H9 (cell line): ENCODE measurements around the gene PCDH17. TPM values are rescaled to one million over a fixed set of nuclear protein-coding genes. Genes with fewer than 3 reads are reported as not detected.

ENCODE experiments used
- DNase-seq: peaks from one replicate; pipeline ENCODE4 v3.0.0-alpha.2; 2017
- H2AFZ ChIP-seq: one replicate; pipeline ENCODE4 v1.6.1; 2013; ENCODE audit warnings: mild to moderate bottlenecking, low read length, control low read depth, moderate library complexity
- H2AK5ac ChIP-seq: 2 replicates; pipeline ENCODE4 v1.6.1; 2013; ENCODE audit warnings: low read length, control low read depth, mixed read lengths; ENCODE audit not compliant: insufficient read length
- H2BK120ac ChIP-seq: one replicate; pipeline ENCODE4 v1.6.1; 2013; ENCODE audit warnings: low read depth, mild to moderate bottlenecking, low read length, control low read depth, inconsistent platforms; ENCODE audit not compliant: poor library complexity, severe bottlenecking
- H2BK12ac ChIP-seq: 2 replicates; pipeline ENCODE4 v1.6.1; 2013; ENCODE audit warnings: low read length, control low read depth, mixed read lengths, low read depth; ENCODE audit not compliant: insufficient read length
- H2BK15ac ChIP-seq: 2 replicates; pipeline ENCODE4 v1.6.1; 2013; ENCODE audit warnings: low read depth, low read length, control low read depth
- H2BK20ac ChIP-seq: one replicate; pipeline ENCODE4 v1.6.1; 2013; ENCODE audit warnings: low read depth, mild to moderate bottlenecking, low read length, control low read depth, inconsistent platforms; ENCODE audit not compliant: poor library complexity, severe bottlenecking
- H2BK5ac ChIP-seq: 2 replicates; pipeline ENCODE4 v1.6.1; 2013; ENCODE audit warnings: low read length, control low read depth, mixed read lengths; ENCODE audit not compliant: insufficient read length
- H3K14ac ChIP-seq: 2 replicates; pipeline ENCODE4 v1.6.1; 2013; ENCODE audit warnings: low read length, control low read depth; ENCODE audit not compliant: insufficient read depth
- H3K18ac ChIP-seq: 2 replicates; pipeline ENCODE4 v1.6.1; 2013; ENCODE audit warnings: low read depth, mild to moderate bottlenecking, mixed read lengths, low read length, control low read depth; ENCODE audit not compliant: insufficient read length
- H3K23ac ChIP-seq: 2 replicates; pipeline ENCODE4 v1.6.1; 2013; ENCODE audit warnings: low read length, control low read depth, mixed read lengths, low read depth; ENCODE audit not compliant: insufficient read length
- H3K23me2 ChIP-seq: 2 replicates; pipeline ENCODE4 v1.6.1; 2013; ENCODE audit warnings: low read depth, mild to moderate bottlenecking, mixed read lengths, low read length, control low read depth; ENCODE audit not compliant: insufficient read length, poor library complexity, severe bottlenecking
- H3K27ac ChIP-seq: 2 replicates; pipeline ENCODE4 v1.5.1; 2013; ENCODE audit warnings: low read length, control low read depth, mixed read lengths, low read depth; ENCODE audit not compliant: insufficient read length
- H3K27me3 ChIP-seq: 2 replicates; pipeline ENCODE4 v1.6.1; 2013; ENCODE audit warnings: low read length, control low read depth, inconsistent platforms; ENCODE audit not compliant: insufficient read depth
- H3K4ac ChIP-seq: 2 replicates; pipeline ENCODE4 v1.6.1; 2013; ENCODE audit warnings: low read depth, mild to moderate bottlenecking, control low read depth, inconsistent platforms, low read length, moderate library complexity
- H3K4me1 ChIP-seq: 2 replicates; pipeline ENCODE4 v1.6.1; 2013; ENCODE audit warnings: low read length, control low read depth, inconsistent platforms; ENCODE audit not compliant: insufficient read depth
- H3K4me2 ChIP-seq: 2 replicates; pipeline ENCODE4 v1.6.1; 2013; ENCODE audit warnings: low read length, control low read depth, mixed read lengths; ENCODE audit not compliant: insufficient read length, insufficient read depth
- H3K56ac ChIP-seq: 2 replicates; pipeline ENCODE4 v1.6.1; 2013; ENCODE audit warnings: low read depth, mild to moderate bottlenecking, mixed read lengths, low read length, control low read depth; ENCODE audit not compliant: insufficient read length
- H3K79me1 ChIP-seq: 2 replicates; pipeline ENCODE4 v1.6.1; 2013; ENCODE audit warnings: low read depth, mild to moderate bottlenecking, moderate library complexity, low read length, control low read depth, inconsistent platforms; ENCODE audit not compliant: insufficient read depth, poor library complexity, severe bottlenecking
- H3K79me2 ChIP-seq: 2 replicates; pipeline ENCODE4 v1.6.1; 2013; ENCODE audit warnings: low read length, control low read depth, inconsistent platforms; ENCODE audit not compliant: insufficient read depth
- H3K9ac ChIP-seq: 2 replicates; pipeline ENCODE4 v1.6.1; 2013; ENCODE audit warnings: low read length, control low read depth, mixed read lengths; ENCODE audit not compliant: insufficient read length; ENCODE audit errors: extremely low read depth
- H3K9me3 ChIP-seq: one replicate; pipeline ENCODE4 v1.6.1; 2013; ENCODE audit warnings: low read depth, low read length, inconsistent platforms; ENCODE audit not compliant: control insufficient read depth
- H3T11ph ChIP-seq: one replicate; pipeline ENCODE4 v1.6.1; 2013; ENCODE audit warnings: mild to moderate bottlenecking, low read length, control low read depth, inconsistent platforms
- H4K20me1 ChIP-seq: one replicate; pipeline ENCODE4 v1.6.1; 2013; ENCODE audit not compliant: control insufficient read depth, insufficient read length, insufficient read depth
- H4K5ac ChIP-seq: 2 replicates; pipeline ENCODE4 v1.6.1; 2013; ENCODE audit warnings: low read depth, mild to moderate bottlenecking, mixed read lengths, low read length, control low read depth; ENCODE audit not compliant: insufficient read length
- H4K8ac ChIP-seq: replicated peaks from 2 replicates; pipeline ENCODE4 v1.6.1; 2013; ENCODE audit warnings: low read length, control low read depth, mixed read lengths, low read depth; ENCODE audit not compliant: insufficient read length
- H4K91ac ChIP-seq: 2 replicates; pipeline ENCODE4 v1.6.1; 2013; ENCODE audit warnings: low read depth, mild to moderate bottlenecking, moderate library complexity, mixed read lengths, low read length, control low read depth; ENCODE audit not compliant: insufficient read length
- H3K27ac Mint-ChIP-seq, 3 experiments: 2 replicates in 2 of 3; 3 replicates in 1 of 3; pipeline ENCODE4 v1.8.0; 2020 to 2021; ENCODE audit warnings: mixed read lengths in 3 of 3, mild to moderate bottlenecking in 1 of 3, moderate library complexity in 1 of 3
- H3K27me3 Mint-ChIP-seq: 2 replicates; pipeline ENCODE4 v1.8.0; 2021; ENCODE audit warnings: low read depth, mild to moderate bottlenecking, moderate library complexity, mixed read lengths
- H3K36me3 Mint-ChIP-seq, 3 experiments: 2 replicates in 2 of 3; 3 replicates in 1 of 3; pipeline ENCODE4 v1.8.0; 2020 to 2021; ENCODE audit warnings: low read depth in 3 of 3, mixed read lengths in 3 of 3; ENCODE audit not compliant: insufficient read depth in 1 of 3
- H3K4me1 Mint-ChIP-seq, 2 experiments: 2 replicates each; pipeline ENCODE4 v1.8.0; 2020; ENCODE audit warnings: mixed read lengths in 2 of 2
- H3K4me3 Mint-ChIP-seq, 2 experiments: 2 replicates in 1 of 2; 3 replicates in 1 of 2; pipeline ENCODE4 v1.8.0; 2020 to 2021; ENCODE audit warnings: mild to moderate bottlenecking in 2 of 2, mixed read lengths in 2 of 2, moderate library complexity in 1 of 2
- H3K9me3 Mint-ChIP-seq, 2 experiments: 2 replicates in 1 of 2; 3 replicates in 1 of 2; pipeline ENCODE4 v1.8.0; 2020; ENCODE audit warnings: mild to moderate bottlenecking in 2 of 2, mixed read lengths in 2 of 2, moderate library complexity in 1 of 2
- WGBS: extraction: QIAGEN DNeasy Blood & Tissue Kit; methylation state at CpG from one replicate; pipeline ENCODE4 v1.1.7; 2013; ENCODE audit warnings: missing lambda C conversion rate, low lambda C conversion rate, mixed read lengths; ENCODE audit not compliant: insufficient read length; ENCODE audit errors: extremely low coverage; 5-methylcytosine and 5-hydroxymethylcytosine counted together
- total RNA-seq: library from RNA; stranded (reverse); gene quantifications from 2 replicates; pipeline ENCODE4 v1.2.1, GENCODE V29; 2021
- TF ChIP-seq, protein P1 (sequence below): fragments of 200-600 bp; sonication (generic); conservative IDR thresholded peaks from 3 replicates; pipeline ENCODE4 v1.8.0; 2021; ENCODE audit warnings: antibody characterized with exemption, mild to moderate bottlenecking

Gene PCDH17
- total RNA-seq, 1 experiment from 2014 or later = 0.52 TPM

GRCh38 chr13:57644106-57644505 lies 12.6 kb downstream of the PCDH17 start:
- H3K23ac ChIP-seq = no peak overlapping the region
- H3K23me2 ChIP-seq = no peaks in the 10 kb centered on the region
- no peak overlapping the region for H3K56ac ChIP-seq
- H3K27ac ChIP-seq = no peak overlapping the region
- H3K27ac Mint-ChIP-seq = no peak overlapping the region
- H3K9me3 ChIP-seq = no peaks in the 10 kb centered on the region
- no peaks in the 10 kb centered on the region for H3K4me1 Mint-ChIP-seq
- no peak overlapping the region for H4K5ac ChIP-seq
- DNase-seq = no peak
- H2AFZ ChIP-seq = no peak overlapping the region
- no peak overlapping the region for H2BK20ac ChIP-seq
- no peak overlapping the region for H2BK5ac ChIP-seq
- no peak overlapping the region for H2BK15ac ChIP-seq
- H3T11ph ChIP-seq = no peak overlapping the region
- H4K20me1 ChIP-seq = no peaks in the 10 kb centered on the region
- no peak overlapping the region for H3K14ac ChIP-seq
- H3K36me3 Mint-ChIP-seq = no peaks in the 10 kb centered on the region
- TF ChIP-seq, protein P1, sequence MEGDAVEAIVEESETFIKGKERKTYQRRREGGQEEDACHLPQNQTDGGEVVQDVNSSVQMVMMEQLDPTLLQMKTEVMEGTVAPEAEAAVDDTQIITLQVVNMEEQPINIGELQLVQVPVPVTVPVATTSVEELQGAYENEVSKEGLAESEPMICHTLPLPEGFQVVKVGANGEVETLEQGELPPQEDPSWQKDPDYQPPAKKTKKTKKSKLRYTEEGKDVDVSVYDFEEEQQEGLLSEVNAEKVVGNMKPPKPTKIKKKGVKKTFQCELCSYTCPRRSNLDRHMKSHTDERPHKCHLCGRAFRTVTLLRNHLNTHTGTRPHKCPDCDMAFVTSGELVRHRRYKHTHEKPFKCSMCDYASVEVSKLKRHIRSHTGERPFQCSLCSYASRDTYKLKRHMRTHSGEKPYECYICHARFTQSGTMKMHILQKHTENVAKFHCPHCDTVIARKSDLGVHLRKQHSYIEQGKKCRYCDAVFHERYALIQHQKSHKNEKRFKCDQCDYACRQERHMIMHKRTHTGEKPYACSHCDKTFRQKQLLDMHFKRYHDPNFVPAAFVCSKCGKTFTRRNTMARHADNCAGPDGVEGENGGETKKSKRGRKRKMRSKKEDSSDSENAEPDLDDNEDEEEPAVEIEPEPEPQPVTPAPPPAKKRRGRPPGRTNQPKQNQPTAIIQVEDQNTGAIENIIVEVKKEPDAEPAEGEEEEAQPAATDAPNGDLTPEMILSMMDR = no peak
- no peak overlapping the region for H3K18ac ChIP-seq
- no peaks in the 10 kb centered on the region for H3K27me3 ChIP-seq
- H4K91ac ChIP-seq = no peak overlapping the region
- no peaks in the 10 kb centered on the region for H3K27me3 Mint-ChIP-seq
- no peak overlapping the region for H3K9ac ChIP-seq
- no peak overlapping the region for H2AK5ac ChIP-seq
- H4K8ac ChIP-seq = no peak overlapping the region
- no peaks in the 10 kb centered on the region for H3K4me1 ChIP-seq
- H3K4me3 Mint-ChIP-seq = no peak overlapping the region
- H3K79me1 ChIP-seq = no peaks in the 10 kb centered on the region
- H3K4me2 ChIP-seq = no peak overlapping the region
- H2BK12ac ChIP-seq = no peak overlapping the region
- no peaks in the 10 kb centered on the region for H3K9me3 Mint-ChIP-seq
- H3K4ac ChIP-seq = no peak overlapping the region
- no CpG with 5 or more reads among the region's 3 CpGs for WGBS
- H3K79me2 ChIP-seq = no peaks in the 10 kb centered on the region
- no peak overlapping the region for H2BK120ac ChIP-seq
